Thyroid gland (tissue), 4 donors: ENCODE measurements around the gene ZNF652.

Source experiments
- POLR2A ChIP-seq, 2 donors: fragments of 450-650 bp; IDR thresholded peaks; one replicate each; pipeline ENCODE4 v1.6.1; 2017; ENCODE audit warnings: antibody characterized with exemption in 2 of 2, mild to moderate bottlenecking in 2 of 2, moderate library complexity in 1 of 2
- TF ChIP-seq, protein P1 (sequence below), 6 experiments: fragments of 200-600 bp in 3 of 6; fragments of 450-650 bp in 3 of 6; sonication (generic) in 3 of 6; IDR thresholded peaks; one replicate each; pipeline ENCODE4 v1.5.1; 2016 to 2019; ENCODE audit warnings: antibody characterized with exemption in 6 of 6, mild to moderate bottlenecking in 2 of 6, inconsistent platforms in 1 of 6, moderate library complexity in 1 of 6

GRCh38 chr17:49390548-49391324, 28.7 kb upstream of the ZNF652 start:
- TF ChIP-seq, protein P1, sequence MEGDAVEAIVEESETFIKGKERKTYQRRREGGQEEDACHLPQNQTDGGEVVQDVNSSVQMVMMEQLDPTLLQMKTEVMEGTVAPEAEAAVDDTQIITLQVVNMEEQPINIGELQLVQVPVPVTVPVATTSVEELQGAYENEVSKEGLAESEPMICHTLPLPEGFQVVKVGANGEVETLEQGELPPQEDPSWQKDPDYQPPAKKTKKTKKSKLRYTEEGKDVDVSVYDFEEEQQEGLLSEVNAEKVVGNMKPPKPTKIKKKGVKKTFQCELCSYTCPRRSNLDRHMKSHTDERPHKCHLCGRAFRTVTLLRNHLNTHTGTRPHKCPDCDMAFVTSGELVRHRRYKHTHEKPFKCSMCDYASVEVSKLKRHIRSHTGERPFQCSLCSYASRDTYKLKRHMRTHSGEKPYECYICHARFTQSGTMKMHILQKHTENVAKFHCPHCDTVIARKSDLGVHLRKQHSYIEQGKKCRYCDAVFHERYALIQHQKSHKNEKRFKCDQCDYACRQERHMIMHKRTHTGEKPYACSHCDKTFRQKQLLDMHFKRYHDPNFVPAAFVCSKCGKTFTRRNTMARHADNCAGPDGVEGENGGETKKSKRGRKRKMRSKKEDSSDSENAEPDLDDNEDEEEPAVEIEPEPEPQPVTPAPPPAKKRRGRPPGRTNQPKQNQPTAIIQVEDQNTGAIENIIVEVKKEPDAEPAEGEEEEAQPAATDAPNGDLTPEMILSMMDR (IDR thresholded peaks at IDR 0.05), result no peak
- TF ChIP-seq POLR2A (IDR thresholded peaks at IDR 0.05), result no peak
